Stimulated activated naive CD8-positive, alpha-beta T cell treated with anti-CD3 and anti-CD28 coated beads, Interleukin-15, amount 100 ng/mL, for 72 hours (primary cell): ENCODE results near the gene SNX9.
"Not testable (repeated sequence)": the region's sequence is repeated elsewhere in the genome, so short reads cannot be mapped to it uniquely, and the experiment has no call there.

Experiments used
- ATAC-seq: fragments of 150-1000 bp; cut with Tn5 transposase; 2 replicates; pipeline ENCODE4 v1.10.0; 2021; ENCODE audit warnings: mild to moderate bottlenecking, moderate library complexity
- DNase-seq, 2 donors: peaks; one replicate each; pipeline ENCODE4 v3.0.0; 2021 to 2022
- H3K27ac Mint-ChIP-seq, 2 donors: one replicate each; pipeline ENCODE4 v1.8.0; 2022; ENCODE audit warnings: mild to moderate bottlenecking in 2 of 2, mixed read lengths in 2 of 2, moderate library complexity in 2 of 2
- H3K27me3 Mint-ChIP-seq: one replicate; pipeline ENCODE4 v1.8.0; 2022; ENCODE audit warnings: mixed read lengths
- H3K4me1 Mint-ChIP-seq: one replicate; pipeline ENCODE4 v1.8.0; 2022; ENCODE audit warnings: mild to moderate bottlenecking, mixed read lengths
- H3K4me3 Mint-ChIP-seq, 2 donors: one replicate each; pipeline ENCODE4 v1.8.0; 2022; ENCODE audit warnings: mild to moderate bottlenecking in 2 of 2, mixed read lengths in 2 of 2, moderate library complexity in 1 of 2
- H3K9me3 Mint-ChIP-seq, 2 donors: one replicate each; pipeline ENCODE4 v1.8.0; 2022; ENCODE audit warnings: mixed read lengths in 2 of 2

The SNX9 gene

GRCh38 chr6:157962601-157963302, 139.7 kb downstream of the SNX9 start:
- ATAC-seq: peak; percentile 88

GRCh38 chr6:157964100-157964499, 141.1 kb downstream of the SNX9 start:
- ATAC-seq (no peak), DNase-seq (no peak)
- no peak overlapping the region for H3K27ac Mint-ChIP-seq

More at GRCh38 chr6:157962601-157963302, 139.7 kb downstream of the SNX9 start:
- Mint-ChIP-seq H3K27ac (peak overlapping the region; percentile 83 to 96), H3K4me3 (peak overlapping the region; percentile 73 to 83), H3K9me3 (peaks cover 23 to 26% of the 10 kb centered on the region in 2 donors), H3K4me1 (peaks cover 29% of the 10 kb centered on the region), H3K27me3 (peaks cover 7% of the 10 kb centered on the region)
- peak in 1 of 2 donors; percentile 28 for DNase-seq

DNA sequence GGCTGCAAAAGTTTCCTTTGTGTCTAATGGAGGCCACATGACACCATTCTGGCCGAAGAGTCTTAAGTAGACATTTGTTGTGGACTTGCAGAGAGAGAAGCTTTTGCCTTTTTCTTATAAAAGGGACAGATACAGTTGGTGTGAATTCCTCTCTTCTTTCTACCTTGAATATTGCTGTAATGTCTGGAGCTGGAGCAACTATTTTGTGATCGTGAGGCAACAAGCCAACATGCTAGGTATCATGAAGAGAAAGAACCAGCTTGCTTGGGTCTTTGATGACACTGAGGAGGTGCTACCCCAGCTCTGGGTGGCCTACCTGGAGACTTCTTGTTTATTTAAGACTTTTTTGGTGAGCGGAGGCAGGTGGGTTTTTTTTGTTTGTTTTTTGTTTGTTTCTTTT, 142.3 kb downstream of the SNX9 start:
- peaks cover 9% of the 10 kb centered on the region for H3K27me3 Mint-ChIP-seq
- no peak for ATAC-seq
- peaks cover 39% of the 10 kb centered on the region for H3K4me1 Mint-ChIP-seq
- H3K4me3 Mint-ChIP-seq: no peak overlapping the region
- no peak for DNase-seq
- no peak overlapping the region for H3K27ac Mint-ChIP-seq
- H3K9me3 Mint-ChIP-seq: no peaks in the 10 kb centered on the region

More at GRCh38 chr6:157964100-157964499, 141.1 kb downstream of the SNX9 start:
- Mint-ChIP-seq H3K9me3 (peaks cover 11 to 13% of the 10 kb centered on the region in 2 donors), H3K27me3 (peaks cover 7% of the 10 kb centered on the region), H3K4me1 (peaks cover 36% of the 10 kb centered on the region), H3K4me3 (peak overlapping the region; percentile 46 to 47)

DNA sequence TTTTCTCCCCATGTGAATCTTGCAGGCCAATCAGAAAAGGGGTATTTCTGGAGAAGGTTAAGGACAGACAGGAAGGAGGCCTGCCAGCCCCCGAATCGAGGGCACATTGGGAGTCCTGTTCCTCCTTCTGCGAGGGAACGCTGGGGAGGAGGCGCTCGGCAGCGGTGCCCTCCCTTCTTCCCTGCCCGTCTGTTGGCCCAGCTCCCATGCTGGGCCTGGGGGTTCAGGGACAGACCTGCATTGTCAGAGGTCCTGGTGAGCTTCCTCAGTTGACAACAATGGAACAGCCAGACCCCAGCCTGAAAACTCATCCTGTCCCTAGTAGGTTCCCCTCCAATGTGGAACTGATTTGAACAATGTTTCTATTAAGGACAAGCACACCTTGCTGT, 143.5 kb downstream of the SNX9 start:
- Mint-ChIP-seq H3K27me3 (peaks cover 14% of the 10 kb centered on the region), H3K27ac (no peak overlapping the region), H3K9me3 (no peaks in the 10 kb centered on the region), H3K4me3 (no peak overlapping the region), H3K4me1 (peaks cover 39% of the 10 kb centered on the region)
- DNase-seq: peak in 1 of 2 donors; percentile 6
- no peak for ATAC-seq

DNA sequence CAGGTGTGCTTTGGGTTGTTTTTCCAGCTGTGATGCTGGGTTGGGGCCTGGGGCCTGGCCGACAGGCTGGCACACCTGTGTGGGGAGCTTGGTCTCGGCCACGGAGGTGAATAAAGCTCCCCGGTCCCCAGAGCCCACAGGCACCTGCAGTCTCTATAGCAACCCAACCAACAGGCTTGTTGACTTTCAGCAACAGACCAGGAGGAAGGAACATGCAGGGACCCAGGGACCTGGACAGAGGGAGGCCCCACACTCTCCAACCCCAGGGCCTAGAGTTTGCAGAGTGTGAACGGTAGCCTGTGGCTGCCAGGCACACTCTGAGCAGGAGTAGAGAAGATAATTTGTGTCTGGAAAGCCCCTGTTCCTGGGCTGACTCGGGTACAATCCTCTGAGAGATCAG, 144.0 kb downstream of the SNX9 start:
- Mint-ChIP-seq H3K27me3 (peaks cover 18% of the 10 kb centered on the region), H3K9me3 (no peaks in the 10 kb centered on the region), H3K4me3 (no peak overlapping the region), H3K4me1 (peaks cover 35% of the 10 kb centered on the region), H3K27ac (no peak overlapping the region)
- DNase-seq (no peak), ATAC-seq (no peak)

- DNase-seq: peak in 1 of 2 donors; percentile 4
- Mint-ChIP-seq H3K9me3 (no peaks in the 10 kb centered on the region), H3K4me1 (peaks cover 31% of the 10 kb centered on the region), H3K27me3 (peaks cover 18% of the 10 kb centered on the region), H3K4me3 (no peak overlapping the region), H3K27ac (no peak overlapping the region)
- no peak for ATAC-seq
Observed at GRCh38 chr6:157967486-157967885, 144.4 kb downstream of the SNX9 start.

DNA sequence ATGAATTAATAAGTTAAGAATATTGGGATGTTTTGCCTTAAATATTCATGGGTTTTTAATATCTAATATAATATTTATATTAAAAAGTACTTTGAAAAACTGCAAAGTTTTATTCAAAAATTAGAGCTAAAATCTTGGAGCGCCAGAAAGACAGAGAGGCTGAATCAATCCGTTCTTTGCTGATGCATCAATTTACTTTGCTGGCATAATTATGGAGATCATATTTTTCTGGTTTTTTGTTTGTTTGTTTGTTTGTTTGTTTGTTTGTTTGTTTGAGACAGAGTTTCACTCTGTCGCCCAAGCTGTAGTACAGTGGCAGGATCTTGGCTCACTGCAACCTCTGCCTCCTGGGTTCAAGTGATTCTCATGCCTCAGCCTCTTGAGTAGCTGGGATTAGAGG, 149.1 kb downstream of the SNX9 start:
- ATAC-seq, H3K4me3 Mint-ChIP-seq, H3K4me1 Mint-ChIP-seq, H3K27ac Mint-ChIP-seq, H3K9me3 Mint-ChIP-seq, DNase-seq: not testable (repeated sequence)
- peaks cover 18% of the 10 kb centered on the region for H3K27me3 Mint-ChIP-seq

DNA sequence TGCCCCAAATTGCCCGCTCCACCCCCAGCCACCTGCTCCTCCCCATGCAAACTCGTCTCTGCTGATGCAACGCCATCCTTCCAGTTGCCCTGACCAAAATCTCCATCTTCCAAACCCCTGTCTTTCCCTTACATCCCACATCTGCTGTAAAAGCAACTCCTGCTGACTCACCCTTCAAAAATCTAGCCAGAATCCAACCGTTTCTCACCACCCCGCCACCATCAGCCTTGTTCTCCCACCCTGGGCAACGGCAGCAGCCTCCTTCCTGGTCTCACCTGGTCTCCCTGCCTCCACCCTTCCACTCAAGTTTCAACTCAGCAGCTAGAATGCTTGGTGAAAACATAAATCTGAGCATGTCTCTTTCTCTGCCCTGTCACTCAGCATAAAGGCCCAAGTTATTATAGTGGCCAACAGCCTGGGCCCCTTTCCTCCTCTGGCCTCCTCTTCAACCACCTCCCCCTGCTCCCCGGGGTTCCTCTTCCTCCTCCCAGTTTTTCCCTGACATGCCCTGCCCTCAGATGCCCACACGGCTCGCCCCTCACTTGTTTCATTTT, 151.4 kb downstream of the SNX9 start:
- DNase-seq: no peak
- ATAC-seq: no peak
- Mint-ChIP-seq H3K4me3 (no peak overlapping the region), H3K27ac (no peak overlapping the region), H3K9me3 (no peaks in the 10 kb centered on the region), H3K4me1 (peaks cover 12% of the 10 kb centered on the region), H3K27me3 (peaks cover 27% of the 10 kb centered on the region)

- H3K27ac Mint-ChIP-seq: peak overlapping the region in 1 of 2 donors; percentile 35
- no peak for ATAC-seq
- peaks cover 31% of the 10 kb centered on the region for H3K27me3 Mint-ChIP-seq
- no peaks in the 10 kb centered on the region for H3K9me3 Mint-ChIP-seq
- no peak overlapping the region for H3K4me3 Mint-ChIP-seq
- peaks cover 17% of the 10 kb centered on the region for H3K4me1 Mint-ChIP-seq
- DNase-seq: no peak
Observed at GRCh38 chr6:157974967-157975366, 151.9 kb downstream of the SNX9 start.

GRCh38 chr6:157975456-157975855, 152.4 kb downstream of the SNX9 start:
- peaks cover 34% of the 10 kb centered on the region for H3K27me3 Mint-ChIP-seq
- no peak overlapping the region for H3K27ac Mint-ChIP-seq
- no peaks in the 10 kb centered on the region for H3K9me3 Mint-ChIP-seq
- DNase-seq: no peak
- no peak for ATAC-seq
- no peak overlapping the region for H3K4me3 Mint-ChIP-seq
- H3K4me1 Mint-ChIP-seq: peaks cover 22% of the 10 kb centered on the region

DNA sequence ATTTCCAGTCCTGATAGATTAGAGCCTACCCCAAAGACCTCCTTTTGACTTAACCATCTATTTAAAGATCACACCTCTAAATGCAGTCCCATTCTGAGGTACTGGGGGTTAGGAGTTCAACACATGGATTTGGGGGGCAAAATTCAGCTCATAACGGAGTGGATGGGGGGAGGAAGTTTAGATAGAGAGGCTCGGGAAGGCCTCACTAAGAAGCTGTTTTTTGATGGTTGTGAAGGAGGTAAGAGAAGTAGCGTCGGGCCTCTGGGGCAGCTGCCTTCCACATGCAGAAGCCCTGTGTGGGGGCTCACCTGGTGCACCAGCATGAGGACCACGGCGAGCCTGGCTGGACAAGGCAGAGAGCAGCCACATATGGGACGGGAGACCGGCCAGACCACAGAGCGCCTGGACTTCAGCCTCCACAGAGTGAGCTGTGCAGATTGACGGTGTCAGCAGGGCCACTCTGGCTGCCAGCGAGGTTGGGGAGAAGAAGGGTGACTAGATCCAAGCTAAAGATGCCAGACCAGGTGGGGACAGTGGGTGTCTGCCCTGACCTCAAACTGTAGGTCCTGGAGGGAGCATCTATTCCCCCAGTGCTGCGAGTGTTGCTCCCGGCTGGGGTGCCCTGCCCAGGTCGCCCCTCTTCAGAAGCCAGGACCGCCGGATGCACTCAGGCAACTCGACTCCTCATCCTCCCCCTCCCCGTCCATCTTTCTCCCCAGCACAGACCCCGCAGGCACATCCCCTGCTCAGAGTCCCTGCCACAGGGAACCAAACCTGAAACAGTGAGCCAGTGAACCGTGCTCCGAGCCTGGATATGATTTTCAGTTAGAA, 153.5 kb downstream of the SNX9 start:
- H3K4me1 Mint-ChIP-seq: peaks cover 32% of the 10 kb centered on the region
- H3K27me3 Mint-ChIP-seq: peaks cover 28% of the 10 kb centered on the region
- H3K4me3 Mint-ChIP-seq: no peak overlapping the region
- ATAC-seq: no peak
- no peak for DNase-seq
- no peaks in the 10 kb centered on the region for H3K9me3 Mint-ChIP-seq
- no peak overlapping the region for H3K27ac Mint-ChIP-seq

DNA sequence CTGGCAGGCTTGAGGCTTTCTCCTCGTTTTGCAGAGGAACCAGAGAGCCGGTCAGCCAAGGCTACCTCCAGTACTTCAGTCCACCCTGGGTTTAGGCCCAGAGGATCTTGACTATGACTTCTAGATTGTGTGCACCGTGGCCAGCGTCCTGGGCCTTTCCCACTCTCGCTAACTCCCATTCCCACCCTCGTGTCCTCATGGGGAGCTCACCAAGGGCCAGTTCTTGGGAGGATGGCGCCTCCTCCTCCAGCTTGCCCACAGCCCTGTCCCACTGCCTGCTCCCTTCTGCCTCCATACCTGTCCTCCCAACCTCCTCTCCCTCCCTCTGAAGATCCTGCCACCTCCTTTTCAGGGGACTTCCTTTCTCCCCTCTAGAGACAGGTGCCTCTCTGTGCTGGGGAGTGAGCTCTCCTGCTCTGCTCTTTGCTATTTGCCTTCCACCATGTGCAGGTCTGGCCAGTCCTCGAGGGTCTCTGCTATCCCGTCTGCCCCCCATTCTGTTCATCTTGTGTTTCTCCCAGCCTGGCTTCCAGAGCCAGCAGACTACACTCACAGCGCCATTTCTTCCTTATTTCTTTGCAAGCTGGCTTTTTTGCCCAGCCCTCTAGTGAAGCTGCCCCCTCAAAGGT, 154.2 kb downstream of the SNX9 start:
- ATAC-seq (no peak), DNase-seq (no peak)
- no peak overlapping the region for H3K4me3 Mint-ChIP-seq
- H3K4me1 Mint-ChIP-seq: peaks cover 32% of the 10 kb centered on the region
- no peak overlapping the region for H3K27ac Mint-ChIP-seq
- peaks cover 24% of the 10 kb centered on the region for H3K27me3 Mint-ChIP-seq
- no peaks in the 10 kb centered on the region for H3K9me3 Mint-ChIP-seq

GRCh38 chr6:157978021-157978783, 155.2 kb downstream of the SNX9 start:
- Mint-ChIP-seq H3K4me1 (peaks cover 39% of the 10 kb centered on the region), H3K4me3 (no peak overlapping the region), H3K9me3 (no peaks in the 10 kb centered on the region), H3K27me3 (peaks cover 24% of the 10 kb centered on the region), H3K27ac (peak overlapping the region in 1 of 2 donors; percentile 4)
- DNase-seq (no peak), ATAC-seq (no peak)

DNA sequence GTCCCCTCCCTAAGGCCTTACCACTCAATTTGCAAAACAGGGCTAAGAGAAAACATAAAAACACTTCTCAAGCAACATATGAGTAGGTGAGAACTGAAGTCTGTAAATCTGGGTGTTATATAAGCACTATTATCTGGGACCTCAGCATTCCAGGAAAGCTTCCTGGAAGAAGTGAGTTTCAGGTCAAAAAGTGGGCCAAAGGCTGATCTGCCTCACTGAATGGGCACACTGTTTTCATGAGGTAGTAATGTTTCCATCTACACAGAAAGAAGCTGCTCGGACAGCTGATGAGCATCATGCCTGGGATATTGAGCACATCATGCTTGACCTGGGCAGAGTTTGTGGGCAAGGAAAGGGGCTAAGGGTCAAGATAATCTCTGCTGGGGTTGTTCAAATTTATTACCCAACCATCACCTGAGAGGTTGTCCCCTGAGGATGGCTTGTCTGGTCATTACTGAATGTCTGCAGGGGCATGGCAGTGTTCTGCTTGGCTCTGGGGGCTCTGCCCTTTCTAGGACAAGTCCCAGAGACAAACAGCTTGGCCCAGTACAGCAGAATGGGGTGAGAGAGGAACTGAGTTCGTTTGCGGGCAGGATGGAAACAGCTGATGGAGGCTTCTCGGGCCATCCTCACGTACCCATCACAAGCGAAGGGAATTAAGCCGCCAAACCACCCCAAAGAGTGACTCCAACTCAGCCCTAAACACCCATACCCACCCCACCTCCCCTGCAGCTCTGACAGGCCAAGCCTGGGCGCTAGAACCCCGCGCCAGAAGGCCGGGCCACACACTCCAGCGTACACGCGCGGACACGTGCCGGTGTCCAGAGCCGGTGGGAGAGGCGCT, 157.5 kb downstream of the SNX9 start:
- Mint-ChIP-seq H3K27me3 (peaks cover 24% of the 10 kb centered on the region), H3K4me3 (peak overlapping the region; percentile 74 to 83)
- DNase-seq: no peak

More for the DNA sequence above, 157.5 kb downstream of the SNX9 start:
- H3K27ac Mint-ChIP-seq: no peak overlapping the region
- H3K9me3 Mint-ChIP-seq: no peaks in the 10 kb centered on the region
- ATAC-seq: no peak
- peaks cover 62% of the 10 kb centered on the region for H3K4me1 Mint-ChIP-seq
